Liver (tissue), 9 donors: ENCODE results near the gene CCRL2. TPM values are rescaled to one million over a fixed set of nuclear protein-coding genes. Genes with fewer than 3 reads are reported as not detected.

Experiments used
- DNase-seq: peaks from one replicate; pipeline ENCODE4 v3.0.0-alpha.2; 2017; ENCODE audit warnings: low spot score
- H3K27ac ChIP-seq, 2 donors: one replicate each; pipeline ENCODE4 v1.7.0; 2013; ENCODE audit warnings: inconsistent platforms in 2 of 2, low read length in 2 of 2, control low read depth in 1 of 2, low read depth in 1 of 2, mild to moderate bottlenecking in 1 of 2
- H3K27me3 ChIP-seq, 4 donors: one replicate each; pipeline versions ENCODE4 v1.6.1 to v1.7.0; 2013; ENCODE audit warnings: low read length in 3 of 4, inconsistent platforms in 1 of 4, mild to moderate bottlenecking in 1 of 4, moderate library complexity in 1 of 4; ENCODE audit not compliant: control insufficient read depth in 4 of 4, insufficient read depth in 4 of 4
- H3K36me3 ChIP-seq, 4 donors: one replicate each; pipeline versions ENCODE4 v1.6.1 to v1.7.0; 2013; ENCODE audit warnings: low read length in 3 of 4, mild to moderate bottlenecking in 3 of 4, low read depth in 1 of 4, moderate library complexity in 1 of 4; ENCODE audit not compliant: control insufficient read depth in 4 of 4, insufficient read depth in 3 of 4
- H3K4me1 ChIP-seq, 4 donors: one replicate each; pipeline versions ENCODE4 v1.6.1 to v1.7.0; 2013; ENCODE audit warnings: low read length in 3 of 4, mild to moderate bottlenecking in 3 of 4, moderate library complexity in 1 of 4; ENCODE audit not compliant: control insufficient read depth in 4 of 4, insufficient read depth in 4 of 4
- H3K4me3 ChIP-seq, 3 donors: one replicate each; pipeline versions ENCODE4 v1.6.1 to v1.7.0; 2013; ENCODE audit warnings: low read length in 3 of 3, control low read depth in 1 of 3, low read depth in 1 of 3, mild to moderate bottlenecking in 1 of 3
- H3K9ac ChIP-seq, 2 donors: one replicate each; pipeline ENCODE4 v1.7.0; 2013; ENCODE audit warnings: low read length in 2 of 2, mild to moderate bottlenecking in 2 of 2, moderate library complexity in 2 of 2, control low read depth in 1 of 2, low read depth in 1 of 2
- H3K9me3 ChIP-seq, 4 donors: one replicate each; pipeline versions ENCODE4 v1.6.1 to v1.7.0; 2013; ENCODE audit warnings: low read length in 3 of 4; ENCODE audit not compliant: control insufficient read depth in 4 of 4
- ATF3 ChIP-seq: IDR thresholded peaks from 2 replicates; pipeline ENCODE4 v1.6.1; 2016; ENCODE audit warnings: antibody characterized with exemption
- CTCF ChIP-seq: fragments of 150-350 bp; IDR thresholded peaks from 2 replicates; pipeline ENCODE4 v1.5.1; 2017; ENCODE audit warnings: improper control_type of control experiment, low read depth, low read length; ENCODE audit not compliant: missing input control
- EGR1 ChIP-seq, 2 donors: IDR thresholded peaks; 2 replicates each; pipeline ENCODE4 v1.6.1; 2016 to 2018; ENCODE audit warnings: antibody characterized with exemption in 2 of 2, low read depth in 2 of 2
- FOXA1 ChIP-seq: IDR thresholded peaks from 2 replicates; pipeline ENCODE4 v1.6.1; 2016; ENCODE audit warnings: antibody characterized with exemption
- FOXA2 ChIP-seq: IDR thresholded peaks from 2 replicates; pipeline ENCODE4 v1.6.1; 2016; ENCODE audit warnings: antibody characterized with exemption
- GABPA ChIP-seq, 2 donors: IDR thresholded peaks in 1 of 2; conservative IDR thresholded peaks in 1 of 2; 2 replicates each; pipeline ENCODE4 v1.6.1; 2016; ENCODE audit warnings: antibody characterized with exemption in 2 of 2, mild to moderate bottlenecking in 1 of 2, moderate library complexity in 1 of 2
- HNF4A ChIP-seq, 2 donors: conservative IDR thresholded peaks; 2 replicates each; pipeline ENCODE4 v1.6.1; 2016; ENCODE audit warnings: antibody characterized with exemption in 2 of 2, mild to moderate bottlenecking in 2 of 2
- JUND ChIP-seq, 2 donors: IDR thresholded peaks; 2 replicates each; pipeline ENCODE4 v1.6.1; 2016; ENCODE audit warnings: antibody characterized with exemption in 2 of 2
- RAD21 ChIP-seq, 2 donors: IDR thresholded peaks; 2 replicates each; pipeline ENCODE4 v1.6.1; 2016; ENCODE audit warnings: antibody characterized with exemption in 2 of 2, mild to moderate bottlenecking in 2 of 2
- REST ChIP-seq: IDR thresholded peaks from 2 replicates; pipeline ENCODE4 v1.6.1; 2016; ENCODE audit warnings: antibody characterized with exemption, mild to moderate bottlenecking
- RXRA ChIP-seq, 2 donors: IDR thresholded peaks; 2 replicates each; pipeline ENCODE4 v1.6.1; 2017 to 2018; ENCODE audit warnings: antibody characterized with exemption in 2 of 2, mild to moderate bottlenecking in 1 of 2
- ZBTB33 ChIP-seq: IDR thresholded peaks from 2 replicates; pipeline ENCODE4 v1.6.1; 2016; ENCODE audit warnings: antibody characterized with exemption
- WGBS: extraction: QIAGEN DNeasy Blood & Tissue Kit; methylation state at CpG from one replicate; pipeline ENCODE4 v1.1.7; 2013; 5-methylcytosine and 5-hydroxymethylcytosine counted together
- polyA plus RNA-seq, 2 donors: library from polyadenylated mRNA; stranded (reverse) in 1 of 2; unstranded in 1 of 2; fragments of 200-250 nt in 1 of 2; fragments of >200 nt in 1 of 2; fragmentation: Nextera tagmentation in 1 of 2; extraction: Ambion mirVana in 1 of 2; gene quantifications; one replicate each; pipeline versions ENCODE4 v1.2.1 to v1.2.3, GENCODE V29; 2013 to 2015
- total RNA-seq, 2 donors: library from RNA; depleted of rRNA; stranded (reverse); fragments of >200 nt; gene quantifications; one replicate each; pipeline ENCODE4 v1.2.3, GENCODE V29; 2014
- TF ChIP-seq, protein P1 (sequence below): IDR thresholded peaks from 2 replicates; pipeline ENCODE4 v1.6.1; 2016; ENCODE audit warnings: antibody characterized with exemption
- donor health status: healthy.
- donor health status: healthy.
- donor health status: healthy.
- donor health status: healthy.
- donor health status: healthy.

The CCRL2 gene
- total and polyA plus RNA-seq, 4 donors: 0.51 to 9.0 (median 0.81) TPM

DNA sequence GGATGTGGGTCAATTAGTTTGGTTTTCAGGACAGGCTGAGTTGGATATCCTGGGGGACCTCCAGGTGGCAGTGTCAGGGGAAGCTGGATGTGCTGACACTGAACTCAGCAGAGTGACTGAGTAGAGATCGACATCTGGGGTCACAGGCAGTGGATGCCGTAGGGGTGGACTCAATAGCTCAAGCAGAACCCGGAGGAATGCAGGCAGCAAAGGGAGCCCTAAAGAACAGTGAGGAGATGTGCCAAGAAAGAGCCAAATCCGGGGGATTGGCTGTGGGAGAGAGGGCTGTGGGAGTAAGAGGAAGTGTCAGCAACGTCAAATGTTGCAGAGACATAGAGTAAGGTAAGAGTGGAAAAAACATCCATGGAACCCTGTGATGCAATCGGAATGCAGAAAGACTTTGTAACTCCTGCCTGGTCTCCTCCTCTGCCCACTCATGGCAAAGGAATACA lies 11.8 kb upstream of the CCRL2 start (continued):
- no peak for TF ChIP-seq ATF3
- TF ChIP-seq FOXA1: no peak
- no peak for TF ChIP-seq RAD21 (IDR thresholded peaks at IDR 0.05)
- TF ChIP-seq CTCF: no peak
- TF ChIP-seq EGR1 (IDR thresholded peaks at IDR 0.05; ENCODE audit: low read depth in 2 of 2): no peak

DNA sequence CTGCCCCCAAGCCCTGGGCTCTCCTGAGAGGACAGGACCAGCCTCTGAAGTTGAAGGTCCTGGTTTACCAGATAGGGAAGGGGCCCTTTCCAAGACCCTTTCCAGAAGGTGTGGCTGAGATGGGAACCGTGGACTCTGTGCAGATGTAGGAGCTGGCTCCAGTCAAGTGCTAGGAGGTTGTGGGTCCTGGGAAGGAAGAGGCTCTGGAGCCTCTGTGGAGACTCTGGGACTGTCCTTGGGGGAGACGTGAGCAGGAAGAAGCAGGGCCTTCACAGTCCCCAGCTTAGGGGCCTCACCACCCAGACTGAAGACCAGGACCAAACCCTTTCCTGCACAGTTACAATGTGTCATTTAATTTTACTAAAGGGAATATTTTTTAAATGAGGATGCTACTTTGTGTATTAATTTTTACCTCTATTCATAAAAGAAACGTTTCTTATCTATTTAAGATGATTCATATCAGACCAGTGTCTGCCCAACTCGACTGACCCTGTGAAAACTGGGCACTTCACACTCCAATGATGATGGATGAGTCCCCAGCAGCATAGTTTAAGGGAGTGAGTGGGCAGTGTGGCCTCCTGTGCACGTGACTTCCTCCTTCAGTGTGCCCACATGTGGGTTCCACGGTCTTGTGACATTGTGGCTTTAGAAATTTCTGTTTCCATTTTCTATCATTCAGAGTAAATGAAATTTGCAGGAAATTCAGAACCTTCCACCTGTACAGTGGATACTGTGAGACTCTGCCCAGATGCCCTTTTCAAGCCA lies 11.1 kb upstream of the CCRL2 start:
- no peak overlapping the region for H3K27ac ChIP-seq
- no peak overlapping the region for H3K4me3 ChIP-seq
- H3K9me3 ChIP-seq: no peaks in the 10 kb centered on the region
- H3K36me3 ChIP-seq: no peaks in the 10 kb centered on the region
- H3K4me1 ChIP-seq: no peaks in the 10 kb centered on the region
- no peak overlapping the region for H3K9ac ChIP-seq
- no peak for DNase-seq
- no peaks in the 10 kb centered on the region for H3K27me3 ChIP-seq
- 70% methylated on average over 6 of the region's 6 CpGs for WGBS
- TF ChIP-seq ZBTB33 (no peak), ATF3 (no peak), REST (no peak), JUND (IDR thresholded peaks at IDR 0.05) (no peak), RXRA (IDR thresholded peaks at IDR 0.05) (no peak), FOXA2 (no peak), GABPA (IDR thresholded peaks at IDR 0.05 in 1 of 2, conservative IDR thresholded peaks at IDR 0.05 in 1 of 2) (no peak), EGR1 (IDR thresholded peaks at IDR 0.05; ENCODE audit: low read depth in 2 of 2) (no peak), FOXA1 (no peak), HNF4A (conservative IDR thresholded peaks at IDR 0.05) (no peak)
- TF ChIP-seq, protein P1, sequence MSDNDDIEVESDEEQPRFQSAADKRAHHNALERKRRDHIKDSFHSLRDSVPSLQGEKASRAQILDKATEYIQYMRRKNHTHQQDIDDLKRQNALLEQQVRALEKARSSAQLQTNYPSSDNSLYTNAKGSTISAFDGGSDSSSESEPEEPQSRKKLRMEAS: no peak
